SK-N-SH treated with all-trans-retinoic acid at 6 μM for 48 hours (cell line): Measurements from ENCODE around the gene FAM184B.

Experiments
- ATAC-seq: fragments of 200-7000 bp; cut with Tn5 transposase; 3 replicates; pipeline ENCODE4 v1.9.1; 2020; ENCODE audit warnings: mild to moderate bottlenecking, moderate library complexity
- ARNTL ChIP-seq: fragments of 450-650 bp; formaldehyde crosslinking; IDR thresholded peaks from 2 replicates; pipeline ENCODE4 v1.5.0; 2020; ENCODE audit warnings: low read depth, mild to moderate bottlenecking, moderate library complexity, borderline replicate concordance
- BACH2 ChIP-seq: fragments of 250-450 bp; sonication (Bioruptor Pico); IDR thresholded peaks from 2 replicates; pipeline ENCODE4 v1.9.0; 2021; ENCODE audit warnings: mild to moderate bottlenecking, borderline replicate concordance
- CSDC2 ChIP-seq: fragments of 250-450 bp; sonication (Bioruptor Pico); IDR thresholded peaks from 2 replicates; pipeline ENCODE4 v1.5.0; 2020; ENCODE audit warnings: mild to moderate bottlenecking, moderate library complexity
- ESRRG ChIP-seq: fragments of 250-450 bp; sonication (Bioruptor Pico); IDR thresholded peaks from 2 replicates; pipeline ENCODE4 v1.6.1; 2021; ENCODE audit warnings: mild to moderate bottlenecking
- GLIS3 ChIP-seq: fragments of 250-450 bp; sonication (Bioruptor Pico); IDR thresholded peaks from 2 replicates; pipeline ENCODE4 v1.5.0; 2020; ENCODE audit warnings: mild to moderate bottlenecking, moderate library complexity
- ISL1 ChIP-seq: fragments of 250-450 bp; sonication (Bioruptor Pico); IDR thresholded peaks from 2 replicates; pipeline ENCODE4 v2.1.2; 2022; ENCODE audit warnings: mild to moderate bottlenecking, moderate library complexity
- OSR1 ChIP-seq: fragments of 250-450 bp; sonication (Bioruptor Pico); IDR thresholded peaks from 2 replicates; pipeline ENCODE4 v1.8.0; 2022; ENCODE audit warnings: moderate library complexity, mild to moderate bottlenecking, inconsistent platforms
- POU6F1 ChIP-seq: fragments of 250-450 bp; sonication (Bioruptor Pico); IDR thresholded peaks from 2 replicates; pipeline ENCODE4 v1.8.0; 2021; ENCODE audit warnings: low read depth, mild to moderate bottlenecking, moderate library complexity, borderline replicate concordance
- PPARA ChIP-seq: fragments of 250-450 bp; sonication (Bioruptor Pico); IDR thresholded peaks from 2 replicates; pipeline ENCODE4 v1.5.0; 2020; ENCODE audit warnings: mild to moderate bottlenecking, borderline replicate concordance
- SNAI2 ChIP-seq: fragments of 250-450 bp; sonication (Bioruptor Pico); IDR thresholded peaks from 2 replicates; pipeline ENCODE4 v1.5.0; 2020; ENCODE audit warnings: mild to moderate bottlenecking, moderate library complexity
- TSHZ2 ChIP-seq: fragments of 250-450 bp; sonication (Bioruptor Pico); IDR thresholded peaks from 2 replicates; pipeline ENCODE4 v1.5.0; 2020; ENCODE audit warnings: mild to moderate bottlenecking, moderate library complexity
- ZC3H10 ChIP-seq: fragments of 250-450 bp; sonication (Bioruptor Pico); IDR thresholded peaks from 2 replicates; pipeline ENCODE4 v1.5.1; 2021; ENCODE audit warnings: mild to moderate bottlenecking, moderate library complexity
- ZFP3 ChIP-seq: fragments of 250-450 bp; sonication (Bioruptor Pico); IDR thresholded peaks from 2 replicates; pipeline ENCODE4 v1.5.0; 2020; ENCODE audit warnings: mild to moderate bottlenecking, moderate library complexity
- ZFP30 ChIP-seq: fragments of 450-650 bp; formaldehyde crosslinking; IDR thresholded peaks from 2 replicates; pipeline ENCODE4 v1.5.0; 2022; ENCODE audit warnings: mild to moderate bottlenecking, moderate library complexity
- ZNF565 ChIP-seq: fragments of 450-650 bp; formaldehyde crosslinking; conservative IDR thresholded peaks from 2 replicates; pipeline ENCODE4 v1.5.0; 2020; ENCODE audit warnings: low read depth, mild to moderate bottlenecking, moderate library complexity
- ZNF70 ChIP-seq: fragments of 450-650 bp; formaldehyde crosslinking; IDR thresholded peaks from 2 replicates; pipeline ENCODE4 v1.5.0; 2020; ENCODE audit warnings: mild to moderate bottlenecking, moderate library complexity
- ZNF8 ChIP-seq: fragments of 450-650 bp; formaldehyde crosslinking; IDR thresholded peaks from 2 replicates; pipeline ENCODE4 v1.5.0; 2020; ENCODE audit warnings: mild to moderate bottlenecking, moderate library complexity
- TF ChIP-seq, protein P1 (sequence below): fragments of 250-450 bp; sonication (Bioruptor Pico); IDR thresholded peaks from 2 replicates; pipeline ENCODE4 v1.5.1; 2021; ENCODE audit warnings: mild to moderate bottlenecking, moderate library complexity
- TF ChIP-seq, protein P2 (sequence below): fragments of 250-450 bp; sonication (Bioruptor Pico); IDR thresholded peaks from 2 replicates; pipeline ENCODE4 v1.8.0; 2020; ENCODE audit warnings: mild to moderate bottlenecking, moderate library complexity, borderline replicate concordance
- TF ChIP-seq, protein P3 (sequence below): fragments of 250-450 bp; sonication (Bioruptor Pico); IDR thresholded peaks from 2 replicates; pipeline ENCODE4 v1.5.1; 2020; ENCODE audit warnings: low read depth, mild to moderate bottlenecking, moderate library complexity

FAM184B gene

DNA sequence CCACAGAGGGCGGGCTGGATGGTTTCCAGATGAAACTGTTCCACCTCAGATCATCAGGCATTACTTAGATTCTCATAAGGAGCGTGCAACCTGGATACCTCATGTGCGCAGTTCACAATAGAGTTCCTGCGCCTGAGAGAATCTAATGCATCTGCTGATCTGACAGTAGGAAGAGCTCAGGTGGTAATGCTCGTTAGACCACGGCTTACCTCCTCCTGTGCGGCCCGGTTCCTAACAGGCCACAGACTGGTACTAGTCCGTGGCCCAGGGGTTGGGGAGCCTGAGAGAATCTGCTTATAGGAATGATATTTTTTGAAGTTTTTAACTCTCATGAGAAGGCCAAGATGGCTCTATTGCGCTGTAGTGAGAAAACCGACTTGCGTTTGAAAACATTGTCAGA lies 34.7 kb upstream of the FAM184B start:
- TF ChIP-seq ZFP30 (CRISPR knock-in tag) (no peak), ZNF70 (no peak), SNAI2 (no peak), TSHZ2 (CRISPR knock-in tag) (no peak), ZNF565 (no peak), ZC3H10 (CRISPR knock-in tag) (no peak), BACH2 (CRISPR knock-in tag) (no peak)
- TF ChIP-seq, protein P1, sequence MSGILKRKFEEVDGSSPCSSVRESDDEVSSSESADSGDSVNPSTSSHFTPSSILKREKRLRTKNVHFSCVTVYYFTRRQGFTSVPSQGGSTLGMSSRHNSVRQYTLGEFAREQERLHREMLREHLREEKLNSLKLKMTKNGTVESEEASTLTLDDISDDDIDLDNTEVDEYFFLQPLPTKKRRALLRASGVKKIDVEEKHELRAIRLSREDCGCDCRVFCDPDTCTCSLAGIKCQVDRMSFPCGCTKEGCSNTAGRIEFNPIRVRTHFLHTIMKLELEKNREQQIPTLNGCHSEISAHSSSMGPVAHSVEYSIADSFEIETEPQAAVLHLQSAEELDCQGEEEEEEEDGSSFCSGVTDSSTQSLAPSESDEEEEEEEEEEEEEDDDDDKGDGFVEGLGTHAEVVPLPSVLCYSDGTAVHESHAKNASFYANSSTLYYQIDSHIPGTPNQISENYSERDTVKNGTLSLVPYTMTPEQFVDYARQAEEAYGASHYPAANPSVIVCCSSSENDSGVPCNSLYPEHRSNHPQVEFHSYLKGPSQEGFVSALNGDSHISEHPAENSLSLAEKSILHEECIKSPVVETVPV: no peak
- TF ChIP-seq, protein P2, sequence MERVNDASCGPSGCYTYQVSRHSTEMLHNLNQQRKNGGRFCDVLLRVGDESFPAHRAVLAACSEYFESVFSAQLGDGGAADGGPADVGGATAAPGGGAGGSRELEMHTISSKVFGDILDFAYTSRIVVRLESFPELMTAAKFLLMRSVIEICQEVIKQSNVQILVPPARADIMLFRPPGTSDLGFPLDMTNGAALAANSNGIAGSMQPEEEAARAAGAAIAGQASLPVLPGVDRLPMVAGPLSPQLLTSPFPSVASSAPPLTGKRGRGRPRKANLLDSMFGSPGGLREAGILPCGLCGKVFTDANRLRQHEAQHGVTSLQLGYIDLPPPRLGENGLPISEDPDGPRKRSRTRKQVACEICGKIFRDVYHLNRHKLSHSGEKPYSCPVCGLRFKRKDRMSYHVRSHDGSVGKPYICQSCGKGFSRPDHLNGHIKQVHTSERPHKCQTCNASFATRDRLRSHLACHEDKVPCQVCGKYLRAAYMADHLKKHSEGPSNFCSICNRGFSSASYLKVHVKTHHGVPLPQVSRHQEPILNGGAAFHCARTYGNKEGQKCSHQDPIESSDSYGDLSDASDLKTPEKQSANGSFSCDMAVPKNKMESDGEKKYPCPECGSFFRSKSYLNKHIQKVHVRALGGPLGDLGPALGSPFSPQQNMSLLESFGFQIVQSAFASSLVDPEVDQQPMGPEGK (CRISPR knock-in tag): no peak

DNA sequence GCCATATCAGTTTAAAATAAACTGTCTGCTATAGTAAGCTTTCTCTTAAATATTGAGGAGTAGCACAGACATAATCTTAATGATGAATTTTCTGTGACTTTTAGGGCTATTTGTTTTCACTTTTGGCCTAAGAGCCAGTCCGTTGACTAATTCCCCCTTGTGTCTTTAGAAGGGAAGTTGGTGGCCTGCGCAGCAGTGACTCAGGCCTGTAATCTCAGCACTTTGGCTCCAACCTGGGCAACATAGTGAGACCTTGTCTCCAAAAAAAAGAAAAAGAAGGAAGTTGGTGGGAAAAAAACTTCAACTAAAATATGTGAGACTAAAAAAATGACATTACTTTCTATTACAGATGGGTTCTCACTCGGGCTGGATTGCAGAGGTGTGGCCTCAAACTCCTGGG lies 32.7 kb upstream of the FAM184B start:
- ATAC-seq: no peak
- TF ChIP-seq ZFP3 (CRISPR knock-in tag): no peak
- no peak for TF ChIP-seq BACH2 (CRISPR knock-in tag)
- TF ChIP-seq, protein P3, sequence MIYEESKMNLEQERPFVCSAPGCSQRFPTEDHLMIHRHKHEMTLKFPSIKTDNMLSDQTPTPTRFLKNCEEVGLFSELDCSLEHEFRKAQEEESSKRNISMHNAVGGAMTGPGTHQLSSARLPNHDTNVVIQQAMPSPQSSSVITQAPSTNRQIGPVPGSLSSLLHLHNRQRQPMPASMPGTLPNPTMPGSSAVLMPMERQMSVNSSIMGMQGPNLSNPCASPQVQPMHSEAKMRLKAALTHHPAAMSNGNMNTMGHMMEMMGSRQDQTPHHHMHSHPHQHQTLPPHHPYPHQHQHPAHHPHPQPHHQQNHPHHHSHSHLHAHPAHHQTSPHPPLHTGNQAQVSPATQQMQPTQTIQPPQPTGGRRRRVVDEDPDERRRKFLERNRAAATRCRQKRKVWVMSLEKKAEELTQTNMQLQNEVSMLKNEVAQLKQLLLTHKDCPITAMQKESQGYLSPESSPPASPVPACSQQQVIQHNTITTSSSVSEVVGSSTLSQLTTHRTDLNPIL (CRISPR knock-in tag): no peak
- no peak for TF ChIP-seq ZNF565
- TF ChIP-seq POU6F1 (CRISPR knock-in tag): no peak
- no peak for TF ChIP-seq ARNTL (CRISPR knock-in tag)
- TF ChIP-seq GLIS3 (CRISPR knock-in tag): no peak
- TF ChIP-seq ESRRG (CRISPR knock-in tag): no peak
- TF ChIP-seq ISL1 (CRISPR knock-in tag): no peak
- no peak for TF ChIP-seq ZFP30 (CRISPR knock-in tag)
- no peak for TF ChIP-seq ZNF8 (CRISPR knock-in tag)
- no peak for TF ChIP-seq OSR1 (CRISPR knock-in tag)
- TF ChIP-seq TSHZ2 (CRISPR knock-in tag): no peak
- no peak for TF ChIP-seq ZC3H10 (CRISPR knock-in tag)
- TF ChIP-seq PPARA (CRISPR knock-in tag): no peak
- no peak for TF ChIP-seq ZNF70
- TF ChIP-seq, protein P1: no peak
- TF ChIP-seq CSDC2 (CRISPR knock-in tag): no peak

More for the DNA sequence above, 34.7 kb upstream of the FAM184B start:
- no peak for ATAC-seq
